Measurements from ENCODE around the gene FAM216B. TPM values are rescaled to one million over a fixed set of nuclear protein-coding genes. Genes with fewer than 3 reads are reported as not detected.

Gene FAM216B
- total and polyA plus RNA-seq, 2 experiments from 2014 or later = 0.06 TPM; not detected in 1

DNA sequence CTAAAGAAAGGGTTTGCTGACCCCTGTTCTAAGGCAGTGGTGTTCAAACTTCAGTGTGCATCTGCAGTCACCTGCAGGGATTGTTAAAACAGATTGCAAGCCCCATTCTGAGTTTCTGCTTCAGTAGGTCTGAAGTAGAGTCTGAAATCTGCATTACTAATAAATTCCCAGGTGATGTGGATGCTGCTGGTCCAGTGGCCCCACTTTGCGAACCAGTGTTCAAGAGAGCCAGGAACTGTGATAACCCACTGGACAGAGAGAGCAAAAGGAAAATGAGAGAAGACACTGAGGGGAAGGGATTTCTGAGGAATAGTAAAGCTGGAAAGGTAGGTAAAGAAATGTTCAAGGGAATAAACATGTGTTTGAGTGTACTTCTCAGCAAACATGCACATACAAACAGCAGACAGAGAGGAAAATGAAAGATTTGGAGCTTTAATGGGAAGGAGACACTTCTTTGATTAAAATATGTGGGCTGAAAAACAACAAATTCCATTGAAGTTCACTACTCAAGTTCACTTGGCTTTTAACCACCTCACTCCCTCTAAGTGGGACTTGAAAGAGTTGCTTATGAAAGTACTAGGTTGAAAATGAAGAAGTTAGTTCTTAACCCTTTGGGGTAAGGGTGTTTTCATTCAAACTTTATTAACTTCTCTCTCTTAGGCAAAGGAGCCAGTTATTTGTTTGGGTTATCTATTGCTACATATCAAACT, 26.4 kb upstream of the FAM216B start:
- H3K4me1 Mint-ChIP-seq = peaks cover 12% of the 10 kb centered on the region; the same call in 2 of the 3 replicates
- ATAC-seq (no peak), DNase-seq (ENCODE audit: low spot score) (no peak)
- H3K4me2 ChIP-seq = no peak overlapping the region
- no peaks in the 10 kb centered on the region for H3F3A ChIP-seq (replicated peaks; ENCODE audit: low read depth)
- H3K36me3 ChIP-seq (ENCODE audit: insufficient read depth) = no peaks in the 10 kb centered on the region
- H3K4me3 Mint-ChIP-seq = no peak overlapping the region
- no peak overlapping the region for H3K27ac Mint-ChIP-seq
- H3K9me2 ChIP-seq (ENCODE audit: insufficient read depth) = peaks cover 16% of the 10 kb centered on the region; the same call in 1 of the 2 replicates
- H4K20me1 ChIP-seq (replicated peaks; ENCODE audit: insufficient read depth) = no peaks in the 10 kb centered on the region
- no peak overlapping the region for H3K27ac ChIP-seq (ENCODE audit: low read depth)
- H3K27me3 ChIP-seq (ENCODE audit: insufficient read depth) = no peaks in the 10 kb centered on the region
- H3K4me3 ChIP-seq = no peak overlapping the region
- H3K9me3 Mint-ChIP-seq = no peaks in the 10 kb centered on the region
- H3K4me1 ChIP-seq (ENCODE audit: insufficient read depth) = peaks cover 7% of the 10 kb centered on the region; the same call in 1 of the 2 replicates
- peaks cover 7% of the 10 kb centered on the region for H3K27me3 Mint-ChIP-seq (ENCODE audit: insufficient read depth, low read depth, poor library complexity)
- no peak overlapping the region for H2AFZ ChIP-seq
- TF ChIP-seq POLR2AphosphoS5 (IDR thresholded peaks at IDR 0.05; ENCODE audit: low read depth) = no peak
- TF ChIP-seq EZH2 (IDR thresholded peaks at IDR 0.05; ENCODE audit: low read depth, unreplicated experiment) = no peak
- TF ChIP-seq, protein P1, sequence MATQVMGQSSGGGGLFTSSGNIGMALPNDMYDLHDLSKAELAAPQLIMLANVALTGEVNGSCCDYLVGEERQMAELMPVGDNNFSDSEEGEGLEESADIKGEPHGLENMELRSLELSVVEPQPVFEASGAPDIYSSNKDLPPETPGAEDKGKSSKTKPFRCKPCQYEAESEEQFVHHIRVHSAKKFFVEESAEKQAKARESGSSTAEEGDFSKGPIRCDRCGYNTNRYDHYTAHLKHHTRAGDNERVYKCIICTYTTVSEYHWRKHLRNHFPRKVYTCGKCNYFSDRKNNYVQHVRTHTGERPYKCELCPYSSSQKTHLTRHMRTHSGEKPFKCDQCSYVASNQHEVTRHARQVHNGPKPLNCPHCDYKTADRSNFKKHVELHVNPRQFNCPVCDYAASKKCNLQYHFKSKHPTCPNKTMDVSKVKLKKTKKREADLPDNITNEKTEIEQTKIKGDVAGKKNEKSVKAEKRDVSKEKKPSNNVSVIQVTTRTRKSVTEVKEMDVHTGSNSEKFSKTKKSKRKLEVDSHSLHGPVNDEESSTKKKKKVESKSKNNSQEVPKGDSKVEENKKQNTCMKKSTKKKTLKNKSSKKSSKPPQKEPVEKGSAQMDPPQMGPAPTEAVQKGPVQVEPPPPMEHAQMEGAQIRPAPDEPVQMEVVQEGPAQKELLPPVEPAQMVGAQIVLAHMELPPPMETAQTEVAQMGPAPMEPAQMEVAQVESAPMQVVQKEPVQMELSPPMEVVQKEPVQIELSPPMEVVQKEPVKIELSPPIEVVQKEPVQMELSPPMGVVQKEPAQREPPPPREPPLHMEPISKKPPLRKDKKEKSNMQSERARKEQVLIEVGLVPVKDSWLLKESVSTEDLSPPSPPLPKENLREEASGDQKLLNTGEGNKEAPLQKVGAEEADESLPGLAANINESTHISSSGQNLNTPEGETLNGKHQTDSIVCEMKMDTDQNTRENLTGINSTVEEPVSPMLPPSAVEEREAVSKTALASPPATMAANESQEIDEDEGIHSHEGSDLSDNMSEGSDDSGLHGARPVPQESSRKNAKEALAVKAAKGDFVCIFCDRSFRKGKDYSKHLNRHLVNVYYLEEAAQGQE (IDR thresholded peaks at IDR 0.05; ENCODE audit: unreplicated experiment) = no peak
- no peak for TF ChIP-seq ZNF331 (CRISPR knock-in tag; IDR thresholded peaks at IDR 0.05; ENCODE audit: low read depth)
- no peak for TF ChIP-seq CREB1 (CRISPR knock-in tag; IDR thresholded peaks at IDR 0.05; ENCODE audit: low read depth)
- no peak for TF ChIP-seq JUNB (IDR thresholded peaks at IDR 0.05; ENCODE audit: unreplicated experiment)
- TF ChIP-seq, protein P2, sequence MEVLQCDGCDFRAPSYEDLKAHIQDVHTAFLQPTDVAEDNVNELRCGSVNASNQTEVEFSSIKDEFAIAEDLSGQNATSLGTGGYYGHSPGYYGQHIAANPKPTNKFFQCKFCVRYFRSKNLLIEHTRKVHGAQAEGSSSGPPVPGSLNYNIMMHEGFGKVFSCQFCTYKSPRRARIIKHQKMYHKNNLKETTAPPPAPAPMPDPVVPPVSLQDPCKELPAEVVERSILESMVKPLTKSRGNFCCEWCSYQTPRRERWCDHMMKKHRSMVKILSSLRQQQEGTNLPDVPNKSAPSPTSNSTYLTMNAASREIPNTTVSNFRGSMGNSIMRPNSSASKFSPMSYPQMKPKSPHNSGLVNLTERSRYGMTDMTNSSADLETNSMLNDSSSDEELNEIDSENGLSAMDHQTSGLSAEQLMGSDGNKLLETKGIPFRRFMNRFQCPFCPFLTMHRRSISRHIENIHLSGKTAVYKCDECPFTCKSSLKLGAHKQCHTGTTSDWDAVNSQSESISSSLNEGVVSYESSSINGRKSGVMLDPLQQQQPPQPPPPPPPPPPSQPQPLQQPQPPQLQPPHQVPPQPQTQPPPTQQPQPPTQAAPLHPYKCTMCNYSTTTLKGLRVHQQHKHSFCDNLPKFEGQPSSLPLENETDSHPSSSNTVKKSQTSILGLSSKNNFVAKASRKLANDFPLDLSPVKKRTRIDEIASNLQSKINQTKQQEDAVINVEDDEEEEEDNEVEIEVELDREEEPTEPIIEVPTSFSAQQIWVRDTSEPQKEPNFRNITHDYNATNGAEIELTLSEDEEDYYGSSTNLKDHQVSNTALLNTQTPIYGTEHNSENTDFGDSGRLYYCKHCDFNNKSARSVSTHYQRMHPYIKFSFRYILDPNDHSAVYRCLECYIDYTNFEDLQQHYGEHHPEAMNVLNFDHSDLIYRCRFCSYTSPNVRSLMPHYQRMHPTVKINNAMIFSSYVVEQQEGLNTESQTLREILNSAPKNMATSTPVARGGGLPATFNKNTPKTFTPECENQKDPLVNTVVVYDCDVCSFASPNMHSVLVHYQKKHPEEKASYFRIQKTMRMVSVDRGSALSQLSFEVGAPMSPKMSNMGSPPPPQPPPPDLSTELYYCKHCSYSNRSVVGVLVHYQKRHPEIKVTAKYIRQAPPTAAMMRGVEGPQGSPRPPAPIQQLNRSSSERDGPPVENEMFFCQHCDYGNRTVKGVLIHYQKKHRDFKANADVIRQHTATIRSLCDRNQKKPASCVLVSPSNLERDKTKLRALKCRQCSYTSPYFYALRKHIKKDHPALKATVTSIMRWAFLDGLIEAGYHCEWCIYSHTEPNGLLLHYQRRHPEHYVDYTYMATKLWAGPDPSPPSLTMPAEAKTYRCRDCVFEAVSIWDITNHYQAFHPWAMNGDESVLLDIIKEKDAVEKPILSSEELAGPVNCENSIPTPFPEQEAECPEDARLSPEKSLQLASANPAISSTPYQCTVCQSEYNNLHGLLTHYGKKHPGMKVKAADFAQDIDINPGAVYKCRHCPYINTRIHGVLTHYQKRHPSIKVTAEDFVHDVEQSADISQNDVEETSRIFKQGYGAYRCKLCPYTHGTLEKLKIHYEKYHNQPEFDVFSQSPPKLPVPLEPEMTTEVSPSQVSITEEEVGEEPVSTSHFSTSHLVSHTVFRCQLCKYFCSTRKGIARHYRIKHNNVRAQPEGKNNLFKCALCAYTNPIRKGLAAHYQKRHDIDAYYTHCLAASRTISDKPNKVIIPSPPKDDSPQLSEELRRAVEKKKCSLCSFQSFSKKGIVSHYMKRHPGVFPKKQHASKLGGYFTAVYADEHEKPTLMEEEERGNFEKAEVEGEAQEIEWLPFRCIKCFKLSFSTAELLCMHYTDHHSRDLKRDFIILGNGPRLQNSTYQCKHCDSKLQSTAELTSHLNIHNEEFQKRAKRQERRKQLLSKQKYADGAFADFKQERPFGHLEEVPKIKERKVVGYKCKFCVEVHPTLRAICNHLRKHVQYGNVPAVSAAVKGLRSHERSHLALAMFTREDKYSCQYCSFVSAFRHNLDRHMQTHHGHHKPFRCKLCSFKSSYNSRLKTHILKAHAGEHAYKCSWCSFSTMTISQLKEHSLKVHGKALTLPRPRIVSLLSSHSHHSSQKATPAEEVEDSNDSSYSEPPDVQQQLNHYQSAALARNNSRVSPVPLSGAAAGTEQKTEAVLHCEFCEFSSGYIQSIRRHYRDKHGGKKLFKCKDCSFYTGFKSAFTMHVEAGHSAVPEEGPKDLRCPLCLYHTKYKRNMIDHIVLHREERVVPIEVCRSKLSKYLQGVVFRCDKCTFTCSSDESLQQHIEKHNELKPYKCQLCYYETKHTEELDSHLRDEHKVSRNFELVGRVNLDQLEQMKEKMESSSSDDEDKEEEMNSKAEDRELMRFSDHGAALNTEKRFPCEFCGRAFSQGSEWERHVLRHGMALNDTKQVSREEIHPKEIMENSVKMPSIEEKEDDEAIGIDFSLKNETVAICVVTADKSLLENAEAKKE (CRISPR knock-in tag; IDR thresholded peaks at IDR 0.05) = no peak
- no peak for TF ChIP-seq ZNF114 (CRISPR knock-in tag; IDR thresholded peaks at IDR 0.05)
- TF ChIP-seq, protein P3, sequence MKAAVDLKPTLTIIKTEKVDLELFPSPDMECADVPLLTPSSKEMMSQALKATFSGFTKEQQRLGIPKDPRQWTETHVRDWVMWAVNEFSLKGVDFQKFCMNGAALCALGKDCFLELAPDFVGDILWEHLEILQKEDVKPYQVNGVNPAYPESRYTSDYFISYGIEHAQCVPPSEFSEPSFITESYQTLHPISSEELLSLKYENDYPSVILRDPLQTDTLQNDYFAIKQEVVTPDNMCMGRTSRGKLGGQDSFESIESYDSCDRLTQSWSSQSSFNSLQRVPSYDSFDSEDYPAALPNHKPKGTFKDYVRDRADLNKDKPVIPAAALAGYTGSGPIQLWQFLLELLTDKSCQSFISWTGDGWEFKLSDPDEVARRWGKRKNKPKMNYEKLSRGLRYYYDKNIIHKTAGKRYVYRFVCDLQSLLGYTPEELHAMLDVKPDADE (IDR thresholded peaks at IDR 0.05) = no peak
- no peak for TF ChIP-seq NANOG (IDR thresholded peaks at IDR 0.05; ENCODE audit: borderline replicate concordance)
- TF ChIP-seq STAT1 (IDR thresholded peaks at IDR 0.05; ENCODE audit: unreplicated experiment) = no peak
- TF ChIP-seq EZH2phosphoT487 (IDR thresholded peaks at IDR 0.05; ENCODE audit: unreplicated experiment) = no peak
- TF ChIP-seq, protein P4, sequence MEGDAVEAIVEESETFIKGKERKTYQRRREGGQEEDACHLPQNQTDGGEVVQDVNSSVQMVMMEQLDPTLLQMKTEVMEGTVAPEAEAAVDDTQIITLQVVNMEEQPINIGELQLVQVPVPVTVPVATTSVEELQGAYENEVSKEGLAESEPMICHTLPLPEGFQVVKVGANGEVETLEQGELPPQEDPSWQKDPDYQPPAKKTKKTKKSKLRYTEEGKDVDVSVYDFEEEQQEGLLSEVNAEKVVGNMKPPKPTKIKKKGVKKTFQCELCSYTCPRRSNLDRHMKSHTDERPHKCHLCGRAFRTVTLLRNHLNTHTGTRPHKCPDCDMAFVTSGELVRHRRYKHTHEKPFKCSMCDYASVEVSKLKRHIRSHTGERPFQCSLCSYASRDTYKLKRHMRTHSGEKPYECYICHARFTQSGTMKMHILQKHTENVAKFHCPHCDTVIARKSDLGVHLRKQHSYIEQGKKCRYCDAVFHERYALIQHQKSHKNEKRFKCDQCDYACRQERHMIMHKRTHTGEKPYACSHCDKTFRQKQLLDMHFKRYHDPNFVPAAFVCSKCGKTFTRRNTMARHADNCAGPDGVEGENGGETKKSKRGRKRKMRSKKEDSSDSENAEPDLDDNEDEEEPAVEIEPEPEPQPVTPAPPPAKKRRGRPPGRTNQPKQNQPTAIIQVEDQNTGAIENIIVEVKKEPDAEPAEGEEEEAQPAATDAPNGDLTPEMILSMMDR (conservative IDR thresholded peaks at IDR 0.05; ENCODE audit: low read depth in 2 of 2) = no peak
- no peaks in the 10 kb centered on the region for H3K79me2 ChIP-seq (replicated peaks; ENCODE audit: insufficient read depth)
- H3K36me3 Mint-ChIP-seq (ENCODE audit: low read depth) = no peaks in the 10 kb centered on the region

Data from GM23338 (cell line).